IgD-negative memory B cell (primary cell): ENCODE data around the gene SLC25A44. TPM values are rescaled to one million over a fixed set of nuclear protein-coding genes. Genes with fewer than 3 reads are reported as not detected.
"Not testable (repeated sequence)": the region's sequence is repeated elsewhere in the genome, so short reads cannot be mapped to it uniquely, and the experiment has no call there.

Source experiments
- H3K27ac Mint-ChIP-seq, 3 donors: one replicate each; pipeline ENCODE4 v1.8.0; 2020 to 2022; ENCODE audit warnings: mild to moderate bottlenecking in 3 of 3, mixed read lengths in 3 of 3, moderate library complexity in 1 of 3
- H3K27me3 Mint-ChIP-seq: one replicate; pipeline ENCODE4 v1.8.0; 2021; ENCODE audit warnings: mixed read lengths
- H3K36me3 Mint-ChIP-seq: one replicate; pipeline ENCODE4 v1.8.0; 2020; ENCODE audit warnings: mild to moderate bottlenecking, mixed read lengths
- H3K4me1 Mint-ChIP-seq, 3 donors: one replicate each; pipeline ENCODE4 v1.8.0; 2020 to 2022; ENCODE audit warnings: mixed read lengths in 3 of 3, mild to moderate bottlenecking in 1 of 3
- H3K4me3 Mint-ChIP-seq, 4 donors: one replicate each; pipeline ENCODE4 v1.8.0; 2020 to 2022; ENCODE audit warnings: mild to moderate bottlenecking in 4 of 4, mixed read lengths in 4 of 4, moderate library complexity in 3 of 4
- H3K9me3 Mint-ChIP-seq, 3 donors: one replicate each; pipeline ENCODE4 v1.8.0; 2020 to 2021; ENCODE audit warnings: mixed read lengths in 3 of 3, mild to moderate bottlenecking in 1 of 3
- polyA plus RNA-seq: library from polyadenylated mRNA; unstranded; fragments of 300-500 nt; fragmentation: Illumina TruSeq; gene quantifications from one replicate; pipeline ENCODE4 v1.2.3, GENCODE V29; 2021

Gene SLC25A44
- polyA plus RNA-seq, 1 donor from 2014 or later = 16.6 TPM

DNA sequence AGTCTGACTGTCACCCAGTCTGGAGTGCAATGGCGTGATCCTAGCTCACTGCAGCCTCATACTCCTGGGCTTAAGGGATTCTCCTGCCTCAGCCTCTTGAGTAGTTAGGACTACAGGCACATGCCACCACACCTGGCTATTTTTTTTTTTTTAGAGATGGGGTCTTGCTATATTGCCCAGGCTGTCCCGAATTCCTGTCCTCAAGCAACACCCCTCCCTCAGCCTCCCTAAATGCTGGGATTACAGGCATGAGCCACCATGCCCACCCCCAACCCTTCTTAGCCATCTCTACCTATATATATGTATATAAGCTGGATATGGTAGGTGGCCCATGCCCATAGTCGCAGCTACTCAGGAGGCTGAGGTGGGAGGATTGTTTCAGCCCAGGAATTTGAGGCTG, 13.4 kb upstream of the SLC25A44 start:
- Mint-ChIP-seq H3K4me1 (peaks cover 0 to 3% (median 0%) of the 10 kb centered on the region in 3 donors), H3K9me3 (no peaks in the 10 kb centered on the region), H3K4me3 (no peak overlapping the region), H3K36me3 (no peaks in the 10 kb centered on the region), H3K27me3 (no peaks in the 10 kb centered on the region), H3K27ac (no peak overlapping the region)

DNA sequence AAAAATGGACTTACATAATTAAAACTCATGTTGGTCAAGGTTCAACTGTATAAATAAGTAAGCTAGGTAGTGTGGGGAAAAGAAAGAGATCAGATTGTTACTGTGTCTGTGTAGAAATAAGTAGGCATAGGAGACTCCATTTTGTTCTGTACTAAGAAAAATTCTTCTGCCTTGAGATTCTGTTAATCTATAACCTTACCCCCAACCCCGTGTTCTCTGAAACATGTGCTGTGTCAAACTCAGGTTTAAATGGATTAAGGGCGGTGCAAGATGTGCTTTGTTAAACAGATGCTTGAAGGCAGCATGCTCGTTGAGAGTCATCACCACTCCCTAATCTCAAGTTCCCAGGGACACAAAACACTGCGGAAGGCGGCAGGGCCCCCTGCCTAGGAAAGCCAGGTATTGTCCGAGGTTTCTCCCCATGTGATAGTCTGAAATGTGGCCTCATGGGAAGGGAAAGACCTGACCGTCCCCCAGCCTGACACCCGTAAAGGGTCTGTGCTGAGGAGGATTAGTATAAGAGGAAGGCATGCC, 12.4 kb upstream of the SLC25A44 start:
- H3K4me1 Mint-ChIP-seq, H3K27ac Mint-ChIP-seq, H3K36me3 Mint-ChIP-seq, H3K9me3 Mint-ChIP-seq, H3K27me3 Mint-ChIP-seq, H3K4me3 Mint-ChIP-seq: not testable (repeated sequence)

DNA sequence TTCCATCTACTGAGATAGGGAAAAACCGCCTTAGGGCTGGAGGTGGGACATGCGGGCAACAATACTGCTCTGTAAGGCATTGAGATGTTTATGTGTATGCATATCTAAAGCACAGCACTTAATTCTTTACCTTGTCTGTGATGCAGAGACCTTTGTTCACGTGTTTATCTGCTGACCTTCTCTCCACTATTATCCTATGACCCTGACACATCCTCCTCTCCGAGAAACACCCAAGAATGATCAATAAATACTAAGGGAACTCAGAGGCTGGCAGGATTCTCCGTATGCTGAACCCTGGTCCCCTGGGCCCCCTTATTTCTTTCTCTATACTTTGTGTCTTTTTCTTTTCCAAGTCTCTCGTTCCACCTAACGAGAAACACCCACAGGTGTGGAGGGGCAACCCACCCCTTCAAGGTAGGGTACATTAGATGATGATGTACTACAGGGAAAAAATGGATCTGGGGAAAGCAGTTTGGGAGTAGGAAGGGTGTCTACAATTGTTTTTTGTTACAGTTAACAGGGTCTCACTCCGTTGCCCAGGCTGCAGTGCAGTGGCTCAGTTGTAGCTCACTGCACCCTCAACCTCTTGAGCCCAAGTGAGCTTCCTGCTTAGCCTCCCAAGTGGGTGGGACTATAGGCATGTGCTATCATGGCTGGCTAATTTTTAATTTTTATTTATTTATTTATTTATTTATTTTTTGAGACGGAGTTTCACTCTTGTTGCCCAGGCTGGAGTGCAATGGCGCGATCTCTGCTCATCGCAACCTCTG, 11.7 kb upstream of the SLC25A44 start:
- H3K4me1 Mint-ChIP-seq, H3K9me3 Mint-ChIP-seq, H3K27ac Mint-ChIP-seq, H3K27me3 Mint-ChIP-seq, H3K36me3 Mint-ChIP-seq: not testable (repeated sequence)
- peak overlapping the region in 1 of 4 donors; percentile 28 for H3K4me3 Mint-ChIP-seq

DNA sequence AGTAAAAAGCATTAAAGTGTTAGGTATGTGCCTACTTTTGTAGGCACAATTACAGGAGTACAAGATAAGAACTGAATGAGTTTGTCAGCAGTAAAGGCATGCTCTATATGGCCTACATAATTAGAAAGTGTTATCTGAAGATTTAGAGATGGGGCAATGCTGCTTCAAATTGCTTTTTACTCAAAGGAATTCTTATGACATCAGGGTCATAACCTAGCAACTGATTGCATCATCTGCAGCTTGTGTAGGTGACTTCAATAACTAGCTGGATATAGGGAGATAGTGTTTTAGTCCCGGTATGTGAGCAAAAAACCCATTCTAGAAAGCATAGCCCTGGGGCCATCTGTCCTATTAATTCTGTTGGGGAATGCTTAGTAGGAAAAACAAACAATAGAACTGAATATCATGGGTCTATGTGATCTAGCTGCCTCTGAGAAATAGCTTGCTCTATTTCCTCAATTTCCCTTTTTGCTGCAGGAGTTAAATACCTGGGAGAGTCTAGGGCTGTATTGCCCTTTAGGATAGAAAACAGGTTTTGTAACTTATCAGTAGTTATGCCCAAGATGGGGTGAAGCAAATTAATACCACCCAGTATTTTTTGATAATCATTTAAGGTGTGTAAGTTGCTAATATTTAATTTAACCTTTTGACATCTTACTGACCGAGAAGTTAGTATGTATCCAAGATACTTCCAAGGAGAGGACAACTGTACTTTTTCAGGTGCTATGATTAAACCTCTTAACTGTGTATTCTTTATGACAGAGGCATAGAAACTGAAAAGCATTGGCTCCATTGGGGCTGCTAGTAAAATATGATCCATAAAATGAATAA, 7.3 kb upstream of the SLC25A44 start:
- not testable (repeated sequence) for H3K9me3 Mint-ChIP-seq, H3K27me3 Mint-ChIP-seq, H3K4me3 Mint-ChIP-seq, H3K27ac Mint-ChIP-seq, H3K4me1 Mint-ChIP-seq, H3K36me3 Mint-ChIP-seq

DNA sequence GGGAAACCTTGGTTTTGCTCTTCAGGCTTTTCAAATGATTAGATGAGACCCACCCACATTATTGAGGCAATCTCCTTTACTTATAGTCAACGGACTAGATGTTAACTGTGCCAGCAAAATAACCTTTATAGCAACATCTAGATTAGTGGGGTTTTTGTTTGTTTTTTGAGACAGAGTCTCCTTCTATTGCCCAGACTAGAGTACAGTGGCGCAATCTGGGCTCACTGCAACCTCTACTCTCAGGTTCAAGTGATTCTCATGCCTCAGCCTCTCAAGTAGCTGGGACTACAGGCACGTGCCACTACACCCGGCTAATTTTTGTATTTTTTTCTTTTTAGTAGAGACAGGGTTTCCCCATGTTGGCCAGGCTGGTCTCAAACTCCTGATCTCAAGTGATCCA, 3.6 kb upstream of the SLC25A44 start:
- not testable (repeated sequence) for H3K36me3 Mint-ChIP-seq, H3K4me3 Mint-ChIP-seq, H3K9me3 Mint-ChIP-seq, H3K27me3 Mint-ChIP-seq
- peak overlapping the region in 1 of 3 donors; percentile 67 for H3K27ac Mint-ChIP-seq
- H3K4me1 Mint-ChIP-seq = peaks cover 11 to 14% (median 11%) of the 10 kb centered on the region in 3 donors

DNA sequence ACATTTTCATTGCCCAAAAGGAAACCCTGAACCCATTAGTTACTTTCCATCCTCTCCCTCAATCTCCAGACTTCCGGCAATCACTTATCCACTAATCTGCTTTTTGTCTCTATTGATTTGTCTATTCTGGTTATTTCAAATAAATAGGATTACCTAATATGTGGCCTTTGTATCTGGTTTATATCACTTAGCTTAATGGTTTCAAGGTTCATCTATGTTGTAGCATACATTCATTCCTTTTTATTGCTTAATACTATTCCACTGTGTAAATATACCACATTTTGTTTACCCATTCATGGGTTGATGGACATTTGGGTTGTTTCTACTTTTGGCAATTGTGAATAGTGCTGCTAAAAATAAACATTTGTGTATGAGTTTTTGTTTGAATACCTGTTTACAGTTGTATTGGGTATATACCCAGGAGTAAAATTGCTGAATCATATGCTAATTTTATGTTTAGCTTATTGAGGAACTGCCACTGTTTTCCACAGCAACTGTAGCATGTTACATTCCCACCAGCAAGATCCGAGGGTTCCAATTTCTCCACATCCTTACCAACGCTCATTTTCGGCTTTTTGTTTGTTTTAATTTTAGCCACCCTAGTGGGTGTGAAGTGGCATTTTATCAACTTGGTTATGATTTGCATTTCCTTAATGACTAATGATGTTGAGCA, 2.5 kb upstream of the SLC25A44 start:
- H3K36me3 Mint-ChIP-seq = peaks cover 8% of the 10 kb centered on the region
- no peak overlapping the region for H3K27ac Mint-ChIP-seq
- peaks cover 14 to 22% (median 19%) of the 10 kb centered on the region in 3 donors for H3K4me1 Mint-ChIP-seq
- peaks cover 3 to 7% (median 4%) of the 10 kb centered on the region in 3 donors for H3K9me3 Mint-ChIP-seq
- H3K4me3 Mint-ChIP-seq = peak overlapping the region in 1 of 4 donors; percentile 53
- H3K27me3 Mint-ChIP-seq = no peaks in the 10 kb centered on the region

DNA sequence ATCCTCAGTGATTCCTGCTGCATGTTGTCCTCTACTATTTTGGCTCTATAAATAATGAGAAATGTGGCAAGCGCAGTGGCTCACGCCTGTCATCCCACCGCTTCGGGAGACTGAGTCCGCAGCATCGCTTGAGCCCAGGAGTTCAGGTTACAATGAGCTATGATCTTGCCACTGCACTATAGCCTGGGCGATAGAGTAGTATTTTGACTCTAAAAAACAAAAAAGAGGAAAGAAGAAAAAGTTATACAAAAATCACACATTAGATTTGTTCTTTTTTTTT, 756 bp upstream of the SLC25A44 start:
- Mint-ChIP-seq H3K27me3 (no peaks in the 10 kb centered on the region), H3K36me3 (peaks cover 8% of the 10 kb centered on the region), H3K4me3 (peak overlapping the region; percentile 95 to 99 (median 98)), H3K4me1 (peaks cover 14 to 32% (median 19%) of the 10 kb centered on the region in 3 donors), H3K9me3 (peaks cover 3 to 7% (median 4%) of the 10 kb centered on the region in 3 donors), H3K27ac (peak overlapping the region in 2 of 3 donors; percentile 86 to 95)

DNA sequence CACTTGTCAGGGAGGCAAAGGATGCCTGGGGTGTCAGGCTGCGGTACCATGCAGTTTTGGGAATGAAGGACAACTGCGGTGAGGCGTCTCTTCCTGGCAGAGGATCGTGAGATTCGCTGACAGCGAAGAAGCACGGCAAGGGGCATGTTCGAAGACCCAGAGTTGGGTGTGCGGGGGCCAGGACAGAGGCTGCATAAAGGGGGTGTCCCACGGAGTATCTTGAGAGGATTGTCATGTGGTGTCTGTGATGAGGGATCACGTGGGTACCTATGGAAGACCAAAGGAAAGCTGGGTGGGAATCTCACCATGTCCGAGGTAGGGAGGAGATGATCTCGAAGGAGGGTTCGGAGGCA, 372 bp downstream of the SLC25A44 start:
- peak overlapping the region; percentile 86 to 97 (median 95) for H3K27ac Mint-ChIP-seq
- H3K9me3 Mint-ChIP-seq = peaks cover 0 to 2% (median 0%) of the 10 kb centered on the region in 3 donors
- peaks cover 17 to 38% (median 19%) of the 10 kb centered on the region in 3 donors for H3K4me1 Mint-ChIP-seq

DNA sequence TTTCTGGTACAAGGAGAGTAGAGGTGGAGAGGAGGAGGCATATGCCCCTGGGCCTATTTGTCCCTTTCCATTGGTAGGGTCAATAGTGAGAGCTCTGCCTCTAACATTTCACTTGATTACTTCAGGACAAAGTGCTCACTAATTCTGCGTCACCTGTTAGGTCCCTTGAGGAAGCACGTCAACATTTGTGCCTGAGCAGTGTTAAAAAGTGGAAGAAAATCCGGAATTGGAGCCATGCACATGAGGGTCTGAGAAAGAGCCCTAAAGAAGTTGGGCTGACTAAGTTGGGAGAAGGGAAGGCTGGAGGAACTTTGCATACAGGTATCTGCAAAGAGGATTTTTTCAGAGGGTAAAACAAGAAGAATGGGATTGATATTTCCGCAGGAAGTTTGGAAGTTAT, 1.9 kb downstream of the SLC25A44 start:
- H3K27me3 Mint-ChIP-seq = no peaks in the 10 kb centered on the region
- H3K27ac Mint-ChIP-seq = no peak overlapping the region
- peaks cover 19 to 50% (median 27%) of the 10 kb centered on the region in 3 donors for H3K4me1 Mint-ChIP-seq
- H3K36me3 Mint-ChIP-seq = peaks cover 8% of the 10 kb centered on the region
- no peaks in the 10 kb centered on the region for H3K9me3 Mint-ChIP-seq
- H3K4me3 Mint-ChIP-seq = peak overlapping the region in 2 of 4 donors; percentile 60 to 99

More for the DNA sequence above, 372 bp downstream of the SLC25A44 start:
- H3K4me3 Mint-ChIP-seq = peak overlapping the region; percentile 95 to 99 (median 98)
- no peaks in the 10 kb centered on the region for H3K27me3 Mint-ChIP-seq
- peaks cover 8% of the 10 kb centered on the region for H3K36me3 Mint-ChIP-seq

DNA sequence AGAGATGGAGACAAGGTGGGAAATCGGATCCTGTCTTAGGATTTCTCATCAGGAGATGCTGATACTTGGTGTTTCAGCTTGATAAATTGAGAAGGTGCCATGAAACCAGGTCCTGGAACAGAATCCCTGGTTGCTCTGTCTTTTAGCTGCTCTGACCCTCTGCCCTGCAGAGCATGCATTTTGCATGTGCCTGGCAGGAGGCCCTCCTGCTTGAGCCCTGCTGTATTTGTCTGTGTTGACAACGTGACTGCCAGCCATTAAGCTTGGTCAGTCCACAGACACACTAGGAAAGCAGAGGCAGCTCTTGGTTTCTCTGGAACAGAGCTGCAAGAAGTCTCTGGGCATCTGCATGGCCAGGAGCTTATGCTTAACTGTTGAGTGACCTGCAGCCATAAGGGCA, 2.5 kb downstream of the SLC25A44 start:
- H3K4me1 Mint-ChIP-seq = peaks cover 19 to 50% (median 27%) of the 10 kb centered on the region in 3 donors
- peaks cover 8% of the 10 kb centered on the region for H3K36me3 Mint-ChIP-seq
- no peaks in the 10 kb centered on the region for H3K9me3 Mint-ChIP-seq
- no peaks in the 10 kb centered on the region for H3K27me3 Mint-ChIP-seq
- peak overlapping the region in 1 of 4 donors; percentile 99 for H3K4me3 Mint-ChIP-seq
- no peak overlapping the region for H3K27ac Mint-ChIP-seq

DNA sequence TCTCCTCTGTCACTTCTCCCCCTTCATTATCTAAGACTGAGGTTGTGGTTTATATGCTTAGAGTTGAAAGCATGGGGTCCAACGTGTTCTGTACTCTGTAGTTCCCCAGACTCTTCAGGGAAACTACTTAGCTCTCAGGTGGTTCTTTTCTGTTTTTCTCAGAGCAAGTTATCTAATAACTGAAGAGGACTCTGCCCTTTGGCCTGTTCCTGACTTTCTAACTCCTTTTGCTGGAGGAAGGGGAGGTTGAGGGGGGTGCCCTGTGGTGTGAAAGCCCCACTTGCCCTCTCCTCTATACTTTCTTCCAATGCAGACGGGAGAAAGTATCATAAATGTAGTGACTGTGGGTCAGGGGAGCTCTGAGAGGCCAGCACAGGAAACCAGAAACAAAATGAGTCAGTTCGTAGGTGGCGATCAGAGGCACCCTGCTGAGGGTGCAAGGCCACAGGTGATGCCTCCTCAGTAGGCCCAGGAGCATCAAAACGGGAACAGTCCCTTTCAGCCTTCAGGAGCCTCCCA, 5.0 kb downstream of the SLC25A44 start:
- Mint-ChIP-seq H3K36me3 (peaks cover 8% of the 10 kb centered on the region), H3K4me3 (peak overlapping the region in 1 of 4 donors; percentile 2), H3K27me3 (no peaks in the 10 kb centered on the region), H3K4me1 (peaks cover 13 to 45% (median 22%) of the 10 kb centered on the region in 3 donors), H3K9me3 (no peaks in the 10 kb centered on the region), H3K27ac (no peak overlapping the region)

DNA sequence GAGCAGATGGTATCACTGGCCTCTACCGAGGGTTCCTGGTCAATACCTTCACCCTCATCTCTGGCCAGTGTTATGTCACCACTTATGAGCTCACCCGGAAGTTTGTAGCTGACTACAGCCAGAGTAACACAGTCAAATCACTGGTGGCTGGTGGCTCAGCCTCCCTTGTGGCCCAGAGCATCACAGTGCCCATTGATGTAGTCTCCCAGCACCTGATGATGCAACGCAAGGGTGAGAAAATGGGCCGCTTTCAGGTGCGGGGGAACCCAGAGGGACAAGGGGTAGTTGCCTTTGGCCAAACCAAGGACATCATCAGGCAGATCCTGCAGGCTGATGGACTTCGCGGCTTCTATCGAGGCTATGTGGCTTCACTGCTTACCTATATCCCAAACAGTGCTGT, 6.1 kb downstream of the SLC25A44 start:
- Mint-ChIP-seq H3K27me3 (no peaks in the 10 kb centered on the region), H3K9me3 (no peaks in the 10 kb centered on the region), H3K4me3 (peak overlapping the region in 2 of 4 donors; percentile 9 to 79), H3K4me1 (peaks cover 7 to 36% (median 16%) of the 10 kb centered on the region in 3 donors), H3K27ac (peak overlapping the region in 1 of 3 donors; percentile 86), H3K36me3 (peaks cover 8% of the 10 kb centered on the region)

DNA sequence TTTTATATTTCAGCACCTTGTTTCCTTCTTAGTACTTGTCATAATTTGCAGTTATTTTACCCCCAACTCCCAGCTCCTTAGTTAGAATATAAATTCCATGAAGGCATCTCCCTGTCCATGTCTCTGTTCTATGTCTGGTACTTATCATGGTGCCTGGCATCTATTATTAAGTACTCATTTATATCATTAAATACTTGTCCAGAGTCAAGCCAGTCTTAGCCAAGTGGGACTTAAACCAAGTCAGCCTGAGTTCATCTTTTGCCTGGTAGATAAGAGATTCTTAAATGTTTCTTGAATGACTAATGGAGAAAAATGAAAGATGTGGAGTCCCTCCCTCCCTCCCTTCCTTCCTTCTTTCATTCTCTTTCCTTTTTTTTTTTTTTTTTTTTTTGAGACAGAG, 9.4 kb downstream of the SLC25A44 start:
- Mint-ChIP-seq H3K4me3 (no peak overlapping the region), H3K36me3 (peaks cover 5% of the 10 kb centered on the region), H3K9me3 (no peaks in the 10 kb centered on the region), H3K27me3 (no peaks in the 10 kb centered on the region), H3K4me1 (peaks cover 0 to 18% (median 13%) of the 10 kb centered on the region in 3 donors), H3K27ac (no peak overlapping the region)

DNA sequence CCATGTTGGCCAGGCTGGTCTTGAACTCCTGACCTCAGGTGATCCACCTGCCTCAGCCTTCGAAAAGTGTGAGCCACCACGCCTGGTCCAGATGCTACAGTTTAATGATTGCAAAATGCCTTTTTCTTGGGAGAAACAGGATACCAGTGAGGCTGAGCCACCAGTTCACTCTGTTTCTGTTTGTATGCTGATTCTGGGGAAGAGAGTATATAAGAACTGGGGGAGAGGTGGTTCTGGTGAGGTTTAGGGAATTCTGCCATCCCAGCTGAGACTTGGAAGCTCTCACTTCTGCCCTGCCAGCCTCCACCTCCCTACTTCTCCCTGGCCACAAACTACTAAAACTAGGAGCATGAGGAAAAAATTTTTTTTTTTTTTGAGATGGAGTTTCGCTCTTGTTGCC, 10.8 kb downstream of the SLC25A44 start:
- H3K9me3 Mint-ChIP-seq = no peaks in the 10 kb centered on the region
- H3K27ac Mint-ChIP-seq = no peak overlapping the region
- H3K27me3 Mint-ChIP-seq = no peaks in the 10 kb centered on the region
- H3K4me1 Mint-ChIP-seq = peaks cover 0 to 8% (median 5%) of the 10 kb centered on the region in 3 donors
- no peak overlapping the region for H3K4me3 Mint-ChIP-seq
- H3K36me3 Mint-ChIP-seq = peaks cover 1% of the 10 kb centered on the region

DNA sequence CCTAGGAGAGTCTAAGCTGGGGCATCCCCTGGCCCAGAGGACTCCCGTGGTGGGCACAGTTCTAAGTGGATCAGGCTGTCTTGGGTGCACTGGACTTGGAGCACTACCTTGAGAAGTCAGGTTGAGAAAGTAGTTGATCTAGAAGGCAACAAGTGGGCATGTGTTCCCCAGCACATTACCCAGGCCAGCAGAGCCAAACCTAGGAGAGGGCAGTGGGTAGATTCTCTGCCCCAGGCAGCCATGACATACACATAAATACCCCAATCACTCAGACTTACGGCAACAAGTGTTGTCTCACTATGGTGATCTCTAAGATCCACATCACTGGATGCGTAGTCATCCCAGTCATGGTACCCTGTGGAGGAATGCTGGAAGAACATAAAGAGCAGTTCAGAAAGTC, 17.3 kb downstream of the SLC25A44 start:
- Mint-ChIP-seq H3K4me1 (peaks cover 10 to 19% (median 11%) of the 10 kb centered on the region in 3 donors), H3K4me3 (peak overlapping the region in 2 of 4 donors; percentile 39 to 68), H3K9me3 (no peaks in the 10 kb centered on the region), H3K27me3 (no peaks in the 10 kb centered on the region), H3K36me3 (peaks cover 6% of the 10 kb centered on the region), H3K27ac (peak overlapping the region in 1 of 3 donors; percentile 76)
